NCI-H1105 (cell line): ENCODE measurements around the gene KIF22.
"Not testable (repeated sequence)": the region's sequence is repeated elsewhere in the genome, so short reads cannot be mapped to it uniquely, and the experiment has no call there.

ENCODE experiments used
- DNase-seq: peaks from one replicate; lab custom pipeline; 2025; lab: John Stamatoyannopoulos, UW

Gene KIF22

DNA sequence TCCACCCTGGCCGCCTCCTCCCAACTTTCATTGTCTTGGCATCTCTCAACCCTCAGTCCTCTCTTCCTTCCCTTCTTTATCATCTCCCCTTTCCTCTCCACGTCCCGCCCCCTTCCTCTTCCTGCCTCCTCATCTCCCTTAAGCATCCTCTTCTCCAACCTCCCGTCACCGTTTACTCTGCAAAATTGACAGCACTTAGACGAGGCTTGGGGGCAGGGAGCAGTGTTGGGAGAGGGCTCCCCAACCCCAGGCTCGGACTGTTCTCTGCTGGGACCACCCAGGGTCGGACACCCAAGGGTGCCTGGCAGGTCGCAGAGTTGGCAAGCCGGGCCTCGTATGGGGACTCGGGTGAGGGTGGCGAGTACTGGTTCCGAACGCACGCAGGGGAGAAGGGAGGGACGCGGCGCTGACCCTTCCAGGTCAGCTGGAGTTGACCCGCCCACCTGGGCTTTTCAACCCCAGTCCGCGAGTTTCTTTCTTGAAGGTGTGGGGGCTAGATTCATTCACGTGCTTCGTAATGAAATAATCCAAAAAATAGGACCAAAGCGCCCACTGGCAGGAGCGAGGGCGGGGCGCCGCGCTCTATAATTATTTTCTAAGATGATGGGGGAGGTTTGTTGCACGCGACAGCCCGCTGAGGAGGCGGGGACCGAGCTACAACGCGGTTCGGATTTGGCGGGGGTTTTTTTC is 24.6 kb downstream of the KIF22 start:
- peak; percentile 59 for DNase-seq

DNA sequence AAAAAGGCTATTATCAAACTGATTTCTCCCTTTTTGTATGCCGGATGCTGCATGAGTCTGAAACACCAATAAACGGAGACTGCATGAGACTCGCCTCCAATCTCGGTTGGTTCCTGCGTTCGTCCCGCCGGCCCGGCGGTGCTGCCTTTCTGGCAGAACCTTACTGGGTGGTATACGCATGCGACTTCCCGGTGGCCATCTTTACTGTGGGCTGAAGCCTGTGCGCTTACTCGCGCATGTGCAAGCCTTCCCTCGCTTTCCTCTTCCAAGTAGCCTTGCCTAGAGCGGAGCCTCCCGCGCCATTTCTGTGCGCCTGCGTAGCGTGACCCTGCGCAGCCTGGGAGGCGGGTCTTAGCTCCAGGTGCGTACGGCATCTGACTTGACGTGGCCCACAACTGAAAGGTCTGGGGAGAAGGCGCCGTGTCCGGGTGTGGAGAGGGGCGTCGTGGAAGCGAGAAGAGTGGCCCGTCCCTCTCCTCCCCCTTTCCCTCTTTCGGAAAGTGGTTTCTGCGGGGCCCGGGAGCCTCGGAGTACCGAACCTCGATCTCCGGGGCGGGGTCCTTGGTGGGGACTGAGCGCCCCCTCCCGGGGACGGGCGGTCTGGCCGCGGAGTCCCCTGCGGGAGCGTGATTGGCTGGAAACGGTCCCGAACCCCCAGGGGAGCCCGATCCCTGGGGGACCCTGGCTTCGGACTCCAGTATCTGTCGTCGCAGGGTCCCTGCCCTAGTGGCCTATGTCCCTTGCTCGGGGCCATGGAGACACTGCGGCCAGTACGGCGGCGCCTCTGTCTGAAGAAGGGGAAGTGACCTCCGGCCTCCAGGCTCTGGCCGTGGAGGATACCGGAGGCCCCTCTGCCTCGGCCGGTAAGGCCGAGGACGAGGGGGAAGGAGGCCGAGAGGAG is 25.5 kb downstream of the KIF22 start, which contains the start of gene PAGR1:
TSS of gene PAGR1 (plus strand) at position 360 of the 901 bp plus-strand sequence. CDS start at position 734, 374 bp downstream.
- peak; percentile 98 for DNase-seq

DNA sequence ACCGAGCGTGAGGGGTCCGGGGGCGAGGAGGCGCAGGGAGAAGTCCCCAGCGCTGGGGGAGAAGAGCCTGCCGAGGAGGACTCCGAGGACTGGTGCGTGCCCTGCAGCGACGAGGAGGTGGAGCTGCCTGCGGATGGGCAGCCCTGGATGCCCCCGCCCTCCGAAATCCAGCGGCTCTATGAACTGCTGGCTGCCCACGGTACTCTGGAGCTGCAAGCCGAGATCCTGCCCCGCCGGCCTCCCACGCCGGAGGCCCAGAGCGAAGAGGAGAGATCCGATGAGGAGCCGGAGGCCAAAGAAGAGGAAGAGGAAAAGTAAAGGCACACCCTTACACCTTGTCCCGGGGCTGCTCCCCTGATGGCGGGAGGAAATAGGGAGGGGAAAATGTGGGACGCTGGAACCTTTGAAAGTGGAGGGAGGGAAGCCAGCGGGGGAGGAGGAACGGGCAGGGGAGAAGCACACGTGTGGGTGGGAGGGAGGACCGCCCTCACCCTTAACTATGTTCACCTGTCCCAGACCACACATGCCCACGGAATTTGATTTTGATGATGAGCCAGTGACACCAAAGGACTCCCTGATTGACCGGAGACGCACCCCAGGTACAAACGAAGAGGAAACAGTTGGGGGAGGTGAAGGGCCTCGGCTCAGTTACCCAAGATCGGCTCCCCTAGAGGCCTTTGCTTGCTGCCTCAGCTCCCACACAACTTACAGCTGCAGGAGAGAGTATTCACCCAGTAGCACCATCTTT is 26.3 kb downstream of the KIF22 start:
- DNase-seq = no peak

DNA sequence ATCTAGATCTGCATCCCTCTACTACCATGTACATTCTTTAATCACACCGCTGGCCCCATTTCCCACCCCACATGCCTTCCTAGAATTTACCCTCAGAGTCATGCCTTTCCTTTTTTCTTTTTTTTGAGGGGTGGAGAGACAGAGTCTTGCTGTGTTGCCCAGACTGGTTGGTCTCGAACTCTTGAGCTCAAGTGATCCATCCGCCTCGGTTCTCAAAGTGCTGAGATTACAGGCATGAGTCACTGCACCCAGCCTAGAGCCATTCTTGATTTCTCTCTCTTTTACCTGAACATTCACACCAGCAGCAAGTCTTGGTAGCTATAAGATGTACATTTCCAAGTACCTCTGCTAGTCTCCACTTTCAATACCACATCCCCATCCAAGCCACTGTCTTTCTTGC is 27.5 kb downstream of the KIF22 start:
- DNase-seq = no peak

DNA sequence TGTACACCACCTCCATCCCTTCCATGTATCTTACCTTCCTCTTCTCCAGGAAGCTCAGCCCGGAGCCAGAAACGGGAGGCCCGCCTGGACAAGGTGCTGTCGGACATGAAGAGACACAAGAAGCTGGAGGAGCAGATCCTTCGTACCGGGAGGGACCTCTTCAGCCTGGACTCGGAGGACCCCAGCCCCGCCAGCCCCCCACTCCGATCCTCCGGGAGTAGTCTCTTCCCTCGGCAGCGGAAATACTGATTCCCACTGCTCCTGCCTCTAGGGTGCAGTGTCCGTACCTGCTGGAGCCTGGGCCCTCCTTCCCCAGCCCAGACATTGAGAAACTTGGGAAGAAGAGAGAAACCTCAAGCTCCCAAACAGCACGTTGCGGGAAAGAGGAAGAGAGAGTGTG is 29.0 kb downstream of the KIF22 start:
- no peak for DNase-seq

DNA sequence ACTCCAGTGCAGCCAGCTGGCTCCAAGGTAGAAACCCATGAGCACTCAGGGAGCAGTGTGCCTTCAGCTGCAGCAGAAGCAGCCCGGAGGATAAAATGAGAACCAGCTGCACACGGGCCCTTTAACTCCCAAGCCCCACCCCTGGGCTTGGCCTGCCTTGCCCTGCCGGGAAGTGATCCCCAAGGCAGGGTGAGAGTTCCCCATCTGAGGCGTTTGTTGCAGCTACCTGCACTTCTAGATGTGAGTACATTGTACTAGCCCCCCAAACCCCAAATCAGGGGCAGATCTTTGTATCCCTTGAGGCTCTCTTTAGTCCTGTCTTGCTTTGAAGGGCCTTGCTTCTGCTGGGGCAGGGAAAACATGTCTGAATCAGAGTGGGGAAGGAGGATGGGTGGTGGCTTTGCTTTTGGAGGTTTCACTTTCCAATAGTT is 29.7 kb downstream of the KIF22 start, which contains the start of gene MVP:
TSS of gene MVP (plus strand) at position 192 of the 431 bp plus-strand sequence. CDS start 10,088 bp downstream, outside the sequence.
- no peak for DNase-seq

DNA sequence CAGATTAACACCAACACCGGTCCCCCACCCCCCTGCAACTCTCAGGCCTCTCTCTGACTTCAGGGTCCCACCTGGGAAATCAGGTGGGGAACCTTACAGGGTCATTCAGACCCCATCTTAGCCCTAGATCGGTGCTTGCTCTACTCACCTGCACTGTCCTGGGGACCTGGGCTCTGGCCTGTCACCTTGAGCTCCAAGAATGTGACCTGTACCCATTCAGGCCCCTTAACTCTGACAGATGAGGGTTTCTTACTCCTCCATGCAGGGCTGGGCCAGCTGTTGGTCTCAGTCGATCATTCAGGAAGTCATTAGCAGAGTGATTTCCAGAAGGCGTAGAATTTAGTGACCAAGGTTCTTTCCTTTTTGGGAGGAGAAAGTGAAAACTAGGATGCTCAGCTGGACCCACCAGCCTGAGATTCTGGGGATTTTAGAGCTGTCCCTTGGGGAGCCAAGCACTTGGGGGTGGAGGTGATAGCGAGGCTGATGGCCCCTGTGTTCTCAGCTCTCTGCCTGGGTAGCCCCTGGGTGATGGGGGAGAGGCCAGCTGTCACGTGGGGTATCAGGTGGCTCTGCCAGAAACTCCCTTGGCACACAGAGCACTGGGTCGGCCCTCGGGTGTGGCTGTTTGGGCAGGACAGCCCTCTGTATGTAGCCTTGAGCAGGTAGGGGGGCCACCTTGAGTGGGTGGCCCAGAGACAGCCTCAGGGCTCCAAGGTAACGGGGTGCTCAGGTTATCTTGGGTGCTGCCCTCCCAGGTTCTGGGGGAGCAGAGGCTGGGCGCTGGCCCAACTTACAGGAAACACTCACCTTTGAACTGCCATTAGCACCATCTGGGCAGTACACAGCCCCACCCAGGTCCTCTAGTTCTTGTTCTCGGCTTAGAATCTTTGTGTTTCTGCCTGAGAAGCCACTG is 30.4 kb downstream of the KIF22 start:
- DNase-seq = no peak

DNA sequence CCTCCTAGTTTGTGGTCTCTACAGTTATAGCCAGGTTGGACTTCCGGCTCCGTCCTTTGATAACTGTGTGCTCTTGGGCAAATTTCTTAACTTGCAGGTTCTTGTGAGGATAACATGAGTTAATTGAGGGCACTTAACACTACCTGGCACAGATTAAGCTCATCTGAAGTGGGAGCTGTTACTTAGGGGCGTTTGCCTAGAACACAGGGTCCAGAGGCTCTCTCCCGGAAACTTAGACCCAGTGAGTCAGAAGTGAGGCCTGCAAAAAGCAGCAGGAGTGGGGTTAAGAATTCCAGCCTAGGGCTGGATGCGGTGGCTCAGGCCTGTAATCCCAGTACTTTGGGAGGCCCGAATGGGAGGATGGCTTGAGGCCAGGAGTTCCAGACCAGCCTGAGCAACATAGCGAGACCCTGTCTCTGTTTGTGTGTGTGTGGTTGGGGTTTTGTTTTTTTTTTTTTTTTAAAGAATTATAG is 31.1 kb downstream of the KIF22 start:
- no peak for DNase-seq

DNA sequence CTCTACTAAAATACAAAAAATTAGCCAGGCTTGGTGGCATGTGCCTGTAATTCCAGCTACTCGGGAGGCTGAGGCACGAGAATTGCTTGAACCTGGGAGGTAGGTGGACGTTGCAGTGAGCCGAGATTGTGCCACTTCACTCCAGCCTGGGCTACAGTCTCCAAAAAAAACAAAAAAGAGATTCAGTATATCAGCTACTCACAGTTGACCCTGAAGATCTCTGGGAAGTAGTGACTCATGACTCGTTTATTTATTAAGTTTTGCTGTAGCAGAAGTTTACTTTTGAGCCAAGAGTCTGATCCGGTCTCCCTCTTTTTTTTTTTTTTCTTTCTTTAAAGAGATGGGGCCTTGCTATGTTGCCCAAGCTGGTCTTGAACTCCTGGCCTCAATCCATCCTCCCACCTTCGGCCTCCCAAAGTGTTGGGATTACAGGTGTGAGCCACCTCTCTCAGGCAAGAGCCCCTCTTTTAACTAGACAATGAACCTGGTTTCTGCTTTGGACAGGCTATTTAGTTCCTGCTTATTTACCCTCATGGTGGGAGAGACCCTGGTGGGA is 34.1 kb downstream of the KIF22 start:
- no peak for DNase-seq

DNA sequence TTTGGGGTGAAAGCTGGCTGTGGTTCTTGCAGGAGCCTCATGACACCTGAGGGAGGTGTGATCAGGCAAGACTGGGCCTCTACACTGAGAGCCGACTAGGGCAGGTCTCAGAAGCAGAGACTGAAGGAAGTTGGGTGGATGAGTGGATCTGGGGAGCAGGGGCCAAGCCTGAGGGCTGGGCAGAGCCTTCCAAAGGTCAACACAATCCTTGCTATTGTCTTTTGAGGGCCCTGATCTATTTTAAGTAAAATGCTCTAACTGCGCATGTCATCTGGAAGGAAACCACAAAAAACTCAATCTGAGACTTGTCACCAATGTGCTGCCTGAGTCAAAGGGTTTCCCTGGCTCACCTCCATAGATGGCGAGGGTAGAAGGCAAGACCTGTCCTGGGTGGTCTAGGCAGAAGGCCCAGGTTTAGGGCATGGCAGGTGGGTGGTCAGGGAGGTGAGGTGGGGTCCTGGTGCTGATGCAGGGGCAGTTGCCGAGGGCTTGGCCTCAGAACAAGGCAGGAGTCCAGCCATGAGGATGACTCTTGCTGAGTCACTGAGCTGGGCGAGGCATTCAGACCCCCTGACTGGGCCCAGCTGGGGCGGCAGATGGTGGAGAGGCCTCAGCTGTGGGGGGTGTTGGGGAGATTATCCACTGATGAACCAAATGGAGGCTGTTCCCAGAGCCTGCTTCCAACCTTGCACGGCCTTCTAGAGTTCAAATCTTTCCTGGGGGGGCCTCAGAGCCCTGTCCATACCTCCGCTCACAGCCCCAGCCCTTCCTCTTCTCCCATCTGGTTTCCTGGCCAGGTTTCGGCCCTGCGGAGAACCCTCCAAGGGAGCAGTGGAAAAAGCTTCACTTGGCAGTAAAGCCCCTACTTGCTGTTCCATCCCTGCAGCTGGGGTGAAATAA is 34.8 kb downstream of the KIF22 start:
- DNase-seq = no peak

DNA sequence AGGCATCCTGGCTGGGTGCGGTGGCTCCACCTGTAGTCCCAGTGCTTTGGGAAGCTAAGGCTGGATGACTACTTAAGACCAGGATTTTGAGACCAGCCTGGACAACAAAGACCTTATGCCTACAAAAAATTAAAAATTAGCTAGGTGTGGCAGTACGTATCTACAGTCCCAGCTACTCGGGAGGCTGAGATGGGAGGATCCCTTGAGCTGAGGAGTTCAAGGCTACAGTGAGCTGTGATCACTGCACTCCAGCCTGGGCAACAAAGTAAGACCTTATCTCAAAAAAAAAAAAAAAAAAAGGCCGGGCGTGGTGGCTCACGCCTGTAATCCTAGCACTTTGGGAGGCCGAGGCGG is 35.8 kb downstream of the KIF22 start:
- no peak for DNase-seq

DNA sequence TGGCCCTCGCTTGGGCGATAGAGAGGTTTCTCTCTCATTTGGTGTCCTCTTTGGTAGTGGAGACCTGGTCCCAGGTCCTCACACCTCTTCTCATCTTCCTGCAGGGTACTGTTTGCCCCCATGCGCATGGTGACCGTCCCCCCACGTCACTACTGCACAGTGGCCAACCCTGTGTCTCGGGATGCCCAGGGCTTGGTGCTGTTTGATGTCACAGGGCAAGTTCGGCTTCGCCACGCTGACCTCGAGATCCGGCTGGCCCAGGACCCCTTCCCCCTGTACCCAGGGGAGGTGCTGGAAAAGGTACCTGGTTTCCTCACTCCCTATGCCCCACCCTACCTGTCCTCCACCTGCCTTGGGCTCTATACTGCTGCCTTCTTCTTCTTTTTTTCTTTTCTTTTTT is 40.2 kb downstream of the KIF22 start:
- no peak for DNase-seq

DNA sequence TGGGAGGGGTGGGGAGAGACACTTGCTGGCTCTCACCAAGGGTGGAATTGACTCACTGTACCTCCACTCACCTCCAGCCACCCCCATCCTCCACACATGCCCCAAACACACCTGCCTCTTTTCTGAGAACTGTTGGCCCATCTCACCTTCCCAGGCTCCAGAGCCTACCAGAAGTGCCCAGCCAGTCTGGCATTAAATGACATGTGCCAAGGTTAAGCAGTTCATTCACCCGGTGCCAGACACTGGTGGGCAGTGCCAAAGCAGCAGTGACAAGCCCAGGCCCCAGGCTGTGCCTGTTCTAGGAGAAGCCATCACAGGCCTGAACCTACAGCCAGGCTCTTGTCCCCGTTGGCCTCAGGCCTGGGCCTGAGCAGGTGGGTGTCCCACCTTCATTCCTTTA is 40.9 kb downstream of the KIF22 start:
- DNase-seq = no peak

DNA sequence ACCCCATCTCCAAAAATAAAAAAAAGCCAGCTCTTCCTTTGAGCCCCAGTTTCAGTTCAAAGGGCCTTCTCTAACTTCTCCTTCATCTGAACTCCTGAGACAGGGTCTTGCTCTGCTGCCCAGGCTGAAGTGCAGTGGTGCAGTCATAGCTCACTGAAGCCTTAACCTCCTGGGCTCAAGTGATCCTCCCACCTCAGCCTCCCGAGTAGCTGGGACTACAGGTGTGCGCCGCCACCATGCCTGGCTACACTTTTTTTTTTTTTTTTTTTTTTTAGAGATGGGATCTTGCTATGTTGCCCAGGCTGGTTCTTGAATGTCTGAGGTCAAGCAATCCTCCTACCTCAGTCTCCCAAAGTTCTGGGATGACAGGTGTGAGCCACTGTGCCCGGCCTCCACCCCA is 42.7 kb downstream of the KIF22 start:
- DNase-seq = not testable (repeated sequence)

DNA sequence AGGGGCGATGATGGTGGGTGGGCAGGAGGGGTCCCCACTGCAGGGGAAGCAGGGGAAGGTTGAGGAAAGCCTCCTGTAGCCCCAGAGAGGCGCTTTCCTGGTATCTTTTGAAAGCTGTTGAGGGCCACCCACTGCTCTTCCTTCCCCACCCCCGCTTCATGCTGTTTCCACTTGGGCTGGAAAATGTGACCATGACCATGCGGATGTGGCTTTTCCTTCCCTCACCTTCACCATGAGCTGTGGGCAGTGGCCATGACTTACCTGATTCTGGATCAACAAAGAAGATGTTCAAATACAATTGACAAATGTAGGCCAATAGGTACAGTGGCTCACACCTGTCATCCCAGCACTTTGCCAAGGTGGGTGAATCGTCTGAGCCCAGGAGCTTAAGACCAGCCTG is 43.5 kb downstream of the KIF22 start:
- DNase-seq = no peak

DNA sequence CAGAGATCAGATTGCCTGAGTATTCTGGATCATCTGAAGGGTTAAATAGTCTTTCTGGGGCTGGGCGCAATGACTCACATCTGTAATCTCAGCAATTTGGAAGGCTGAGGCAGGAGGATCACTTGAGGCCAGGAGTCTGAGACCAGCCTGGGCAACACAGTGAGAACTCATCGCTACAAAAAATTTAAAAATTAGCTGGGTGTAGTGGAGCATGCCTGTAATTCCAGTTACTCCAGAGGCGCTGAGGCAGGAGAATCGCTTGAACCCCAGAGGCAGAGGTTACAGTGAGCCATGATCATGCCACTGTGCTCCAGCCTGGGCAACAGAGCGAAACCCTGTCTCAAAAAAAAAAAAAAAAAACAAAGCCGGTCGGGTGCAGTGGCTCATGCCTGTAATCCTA is 45.4 kb downstream of the KIF22 start:
- no peak for DNase-seq

DNA sequence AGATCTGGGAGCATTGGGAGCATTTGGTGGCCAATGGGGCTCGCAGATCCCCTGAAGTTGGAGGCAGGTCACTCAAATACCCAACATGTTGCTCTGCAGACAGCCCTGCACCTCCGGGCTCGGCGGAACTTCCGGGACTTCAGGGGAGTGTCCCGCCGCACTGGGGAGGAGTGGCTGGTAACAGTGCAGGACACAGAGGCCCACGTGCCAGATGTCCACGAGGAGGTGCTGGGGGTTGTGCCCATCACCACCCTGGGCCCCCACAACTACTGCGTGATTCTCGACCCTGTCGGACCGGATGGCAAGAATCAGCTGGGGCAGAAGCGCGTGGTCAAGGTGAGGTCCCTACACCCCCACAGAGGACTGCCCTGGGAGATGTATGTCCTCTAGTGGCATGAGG is 46.1 kb downstream of the KIF22 start:
- no peak for DNase-seq

DNA sequence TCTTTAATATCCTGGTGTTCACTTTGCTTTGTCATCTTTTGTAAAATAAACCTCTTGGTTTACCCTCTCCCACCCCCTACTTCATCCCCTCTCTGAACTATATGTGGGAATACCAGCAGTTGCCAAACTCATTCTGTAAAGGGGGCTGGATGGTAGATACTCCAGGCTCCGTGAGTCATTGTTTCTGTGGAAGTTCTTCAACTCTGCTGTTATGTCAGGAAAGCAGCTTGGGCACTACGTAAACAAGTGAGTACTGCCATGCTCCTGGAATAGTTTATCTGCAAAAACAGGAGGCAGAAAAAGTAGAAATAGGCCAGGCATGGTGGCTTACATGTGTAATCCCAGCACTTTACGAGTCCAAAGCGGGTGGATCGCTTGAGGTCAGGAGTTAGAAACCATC is 47.3 kb downstream of the KIF22 start:
- no peak for DNase-seq

DNA sequence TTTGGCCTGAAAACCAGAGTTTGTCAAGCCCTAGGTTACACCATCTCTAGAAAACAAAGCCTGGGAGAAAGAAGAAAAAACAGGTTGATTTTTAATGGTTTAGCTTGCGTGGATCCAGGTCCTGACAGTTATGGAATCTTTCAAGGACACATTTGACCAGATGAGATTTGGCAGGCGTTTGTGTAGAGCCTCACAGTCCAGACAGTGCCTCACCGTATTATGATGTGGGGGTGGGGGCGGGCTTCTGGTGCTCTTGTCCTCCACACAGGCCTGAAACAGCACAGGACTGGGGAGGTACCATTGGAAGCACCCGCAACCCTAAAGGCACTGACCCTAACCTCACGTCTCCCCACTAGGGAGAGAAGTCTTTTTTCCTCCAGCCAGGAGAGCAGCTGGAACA is 49.3 kb downstream of the KIF22 start:
- no peak for DNase-seq

DNA sequence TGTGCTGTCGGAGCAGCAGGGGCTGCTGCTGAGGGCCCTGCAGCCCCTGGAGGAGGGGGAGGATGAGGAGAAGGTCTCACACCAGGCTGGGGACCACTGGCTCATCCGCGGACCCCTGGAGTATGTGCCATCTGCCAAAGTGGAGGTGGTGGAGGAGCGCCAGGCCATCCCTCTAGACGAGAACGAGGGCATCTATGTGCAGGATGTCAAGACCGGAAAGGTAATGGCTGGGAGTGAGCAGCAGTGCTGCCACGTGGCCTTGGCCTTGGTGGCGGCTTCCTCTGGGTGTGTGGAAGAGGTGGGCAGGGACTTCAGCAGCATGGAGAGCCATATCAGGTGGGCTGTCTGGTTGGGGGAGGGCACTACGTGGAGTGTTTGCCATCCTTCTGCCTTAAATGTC is 49.7 kb downstream of the KIF22 start:
- no peak for DNase-seq
